Ecto neural progenitor cell (in vitro differentiated cells): ENCODE measurements around the gene SORD.
"Not testable (repeated sequence)": the region's sequence is repeated elsewhere in the genome, so short reads cannot be mapped to it uniquely, and the experiment has no call there.

Experiments used
- DNase-seq: peaks from one replicate; pipeline ENCODE4 v3.0.0-alpha.2; 2018; ENCODE audit warnings: low spot score

The SORD gene

DNA sequence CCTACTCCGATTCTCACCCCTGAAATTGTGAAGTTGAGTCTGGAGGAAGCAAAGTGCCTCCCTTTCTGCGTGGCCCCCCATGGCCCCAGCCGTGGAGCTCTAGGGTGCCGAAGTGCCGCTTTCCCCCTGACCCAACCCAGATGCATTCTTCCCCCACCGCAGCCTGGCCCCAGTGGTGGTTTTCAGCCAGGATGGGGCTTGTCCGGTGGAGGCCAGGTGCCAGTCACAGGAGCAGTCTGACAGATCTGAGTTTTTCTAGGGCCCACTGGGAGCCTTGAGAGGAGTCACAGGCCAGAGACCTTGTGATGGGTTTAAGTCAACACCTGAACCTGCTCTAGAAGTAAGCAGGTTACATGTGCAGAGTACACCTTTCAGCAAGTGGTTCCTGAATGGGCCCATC, 39.3 kb downstream of the SORD start:
- DNase-seq, result not testable (repeated sequence)

DNA sequence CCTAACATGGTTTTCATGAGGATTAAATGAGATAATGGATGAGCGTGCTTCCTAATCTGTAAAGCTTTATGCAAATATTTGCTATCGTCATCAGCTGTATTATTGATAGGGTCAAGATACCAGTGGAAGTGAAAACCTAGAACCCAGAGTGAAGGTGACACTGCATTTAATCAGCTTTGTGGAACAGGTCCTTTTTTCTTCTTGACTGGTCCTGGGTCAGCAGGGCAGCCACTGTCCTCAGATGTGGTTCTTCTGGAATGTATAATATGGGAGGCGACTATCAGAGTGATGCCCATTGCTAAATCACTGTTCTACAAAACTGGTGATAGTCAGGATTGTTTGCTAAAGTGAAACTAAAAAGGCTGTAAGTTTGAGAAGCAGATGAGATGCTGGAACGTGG, 41.4 kb downstream of the SORD start:
- no peak for DNase-seq

DNA sequence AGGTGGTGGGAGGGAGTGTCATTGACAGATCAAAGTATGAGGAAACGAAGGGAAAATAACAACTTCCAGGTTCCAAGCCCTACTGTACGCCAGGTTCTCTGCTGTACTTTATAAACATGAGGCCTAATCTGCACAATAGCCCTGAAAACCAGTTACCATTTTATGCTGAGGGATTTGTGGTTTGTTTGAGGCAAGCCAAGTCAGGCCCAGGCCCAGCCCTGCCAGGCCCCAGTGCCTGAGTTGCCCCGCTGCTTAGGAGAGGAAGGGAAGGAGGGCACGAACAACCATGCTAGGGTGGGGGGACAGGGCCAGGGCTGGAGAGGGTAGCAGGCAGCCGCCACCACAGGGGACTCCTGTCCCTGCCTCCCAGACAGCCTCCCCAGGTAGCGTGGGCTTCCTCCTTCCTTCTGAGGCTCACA, 47.0 kb downstream of the SORD start:
- not testable (repeated sequence) for DNase-seq

DNA sequence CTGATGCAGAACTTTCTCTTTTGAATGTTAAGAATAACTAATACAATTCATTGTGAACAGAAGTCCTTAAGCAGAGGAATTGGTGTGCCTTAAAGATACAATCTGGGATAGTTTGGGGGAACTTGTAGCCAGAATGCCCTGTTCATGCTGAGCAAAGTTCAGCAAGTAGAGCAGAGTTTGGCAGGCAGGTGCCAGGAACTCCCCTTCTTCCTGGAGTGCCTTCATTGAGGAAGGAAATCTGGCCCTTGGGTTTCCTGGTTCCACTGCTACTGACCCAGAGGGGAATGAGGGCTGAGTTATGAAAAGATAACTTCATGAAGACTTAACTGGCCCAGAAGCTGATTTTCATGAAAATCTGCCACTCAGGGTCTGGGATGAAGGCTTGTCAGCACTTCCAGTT, 50.6 kb downstream of the SORD start:
- not testable (repeated sequence) for DNase-seq

DNA sequence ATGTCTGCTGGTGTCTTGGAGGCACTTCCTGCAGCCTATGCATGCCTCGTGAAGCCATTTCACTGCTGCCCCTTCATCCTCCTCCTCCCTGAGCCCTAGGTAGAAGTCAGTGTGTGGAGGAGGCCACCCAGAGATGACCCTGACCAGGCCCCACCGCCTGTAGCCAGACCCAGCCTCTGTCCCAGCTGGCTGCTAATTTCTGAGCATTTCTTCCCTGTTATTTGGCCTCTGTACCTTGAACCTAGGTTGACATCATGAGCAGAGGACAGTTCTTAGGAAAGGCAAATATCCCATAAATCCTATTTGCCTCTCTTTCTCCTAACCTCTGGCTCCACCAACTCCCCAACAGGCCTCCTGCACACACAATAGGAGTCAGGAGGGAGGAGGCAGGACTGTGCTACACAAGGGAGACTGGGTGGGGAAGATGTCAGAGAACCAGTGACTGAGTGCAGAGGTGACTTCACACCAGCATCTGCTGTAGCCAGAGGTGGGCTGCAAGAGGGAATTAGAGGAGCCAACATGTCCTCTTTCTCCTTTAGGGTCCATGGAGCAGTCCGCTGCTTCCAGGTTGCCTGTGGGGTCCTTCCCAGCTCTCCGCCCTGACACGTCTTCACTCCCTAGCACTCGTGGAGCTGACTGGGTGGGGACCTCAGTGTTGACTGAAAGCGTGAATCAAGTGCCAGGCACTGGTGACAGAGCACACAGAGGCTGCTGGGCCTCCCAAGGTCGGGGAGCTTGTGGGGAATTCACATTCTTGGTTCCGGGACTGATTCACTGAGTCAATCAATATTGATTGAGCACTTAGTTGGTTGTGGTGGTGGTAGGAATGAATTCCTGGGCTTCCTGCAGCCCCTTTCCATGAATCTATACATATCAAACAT, 52.7 kb downstream of the SORD start:
- DNase-seq, result not testable (repeated sequence)

DNA sequence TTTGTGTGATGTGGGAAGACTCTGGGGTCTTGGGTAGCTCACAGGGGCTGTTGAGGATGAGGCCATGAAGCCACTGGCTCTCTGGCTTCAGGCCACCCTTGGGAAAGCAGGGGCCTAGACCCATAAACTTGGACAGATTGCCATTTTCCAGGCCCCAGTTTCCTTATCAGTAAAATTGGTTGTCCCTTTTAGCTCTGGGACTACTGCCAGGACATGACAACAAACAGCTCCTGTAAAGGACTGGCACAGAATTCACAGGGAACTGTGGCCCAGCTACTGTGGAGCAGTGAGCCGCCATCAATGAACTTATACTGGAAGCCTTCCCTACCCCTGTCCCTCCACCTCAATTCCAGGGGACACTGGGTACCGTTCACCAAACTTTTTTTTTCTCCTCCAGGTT, 54.4 kb downstream of the SORD start:
- DNase-seq, result not testable (repeated sequence)

DNA sequence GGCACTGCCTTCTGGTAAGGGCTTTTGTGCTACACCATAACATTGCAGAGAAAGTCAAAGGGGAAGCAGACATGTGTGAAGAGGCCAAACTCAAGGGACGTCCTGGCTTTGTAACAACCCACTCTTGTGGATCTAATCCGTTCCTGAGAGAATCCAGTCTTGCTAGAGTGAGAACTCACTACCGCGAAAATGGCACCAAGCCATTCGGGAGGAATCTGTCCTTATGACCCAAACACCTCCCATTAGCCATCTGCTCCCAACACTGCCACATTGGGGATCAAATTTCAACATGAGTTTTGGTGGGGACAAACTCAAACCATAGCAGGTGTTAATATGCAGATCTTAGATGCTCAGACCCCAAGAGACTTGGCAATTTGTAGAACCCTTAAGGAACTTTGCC, 56.2 kb downstream of the SORD start:
- not testable (repeated sequence) for DNase-seq

DNA sequence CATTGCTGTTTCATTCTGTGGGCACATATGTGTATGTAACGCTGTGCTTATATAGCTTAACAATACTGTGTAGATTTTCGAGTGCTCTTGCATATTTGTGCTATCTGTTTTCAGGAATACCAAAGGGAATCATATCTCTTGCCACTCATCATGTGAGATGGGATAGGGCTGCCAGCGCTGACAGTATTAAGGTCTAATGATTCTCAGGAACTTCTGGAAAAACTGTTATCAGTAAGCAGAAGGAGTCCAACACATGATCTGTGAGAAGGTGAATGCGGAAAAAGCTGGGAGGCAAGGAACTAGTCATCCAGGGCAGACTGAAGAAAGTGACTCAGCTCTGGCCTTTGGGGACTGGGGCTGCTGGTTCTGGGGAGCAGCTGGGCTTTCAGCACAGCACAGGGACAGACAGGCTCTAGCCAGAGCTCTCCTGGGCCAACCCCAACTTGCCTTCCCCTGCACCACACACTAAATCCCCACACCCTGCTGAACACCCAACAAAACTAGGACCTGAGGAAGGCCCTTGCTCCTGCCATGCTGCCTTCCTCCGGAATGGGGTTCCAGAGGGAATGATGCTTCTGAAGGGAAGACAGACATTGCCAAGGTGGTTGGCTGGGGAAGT, 56.7 kb downstream of the SORD start:
- DNase-seq, result not testable (repeated sequence)

DNA sequence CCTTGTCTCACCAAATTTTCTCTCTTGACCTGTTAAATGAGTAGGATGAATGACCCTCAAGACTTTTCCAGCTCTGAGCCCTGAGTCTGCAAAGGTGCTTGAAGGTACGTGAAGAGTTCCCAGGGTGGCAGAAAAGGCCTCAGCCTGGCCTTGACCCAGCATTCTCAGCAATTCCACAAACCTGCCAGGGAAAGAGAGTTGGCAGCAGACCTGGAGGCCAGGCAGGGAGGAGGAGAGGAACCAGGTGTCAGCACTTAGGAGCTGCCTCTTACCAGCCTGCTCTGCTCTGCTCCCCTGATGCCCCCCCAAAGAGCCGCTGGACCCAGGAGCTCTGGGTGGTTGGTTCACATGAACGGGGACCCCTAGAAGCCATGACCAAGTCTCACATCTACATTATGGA, 57.6 kb downstream of the SORD start:
- DNase-seq, result not testable (repeated sequence)

DNA sequence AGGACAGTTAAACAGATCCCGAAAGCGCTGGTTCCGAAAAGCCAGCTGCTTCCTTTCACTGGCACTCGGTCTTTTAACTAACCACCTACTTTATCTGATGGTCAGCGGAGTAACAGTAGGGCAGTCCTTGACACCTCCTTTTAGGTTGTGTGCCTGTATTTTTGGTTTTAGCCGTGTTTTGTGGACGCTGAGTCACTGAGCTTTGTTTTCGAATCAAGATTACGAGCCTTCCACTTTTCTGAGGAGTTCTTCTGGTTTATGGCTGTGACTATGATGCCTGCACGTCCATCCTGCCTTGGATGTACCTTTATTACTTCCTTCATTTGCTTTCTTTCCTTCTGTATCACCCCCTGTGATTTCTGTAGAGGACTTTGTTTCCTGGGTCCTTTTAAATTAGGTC, 59.4 kb downstream of the SORD start:
- DNase-seq, result not testable (repeated sequence)

DNA sequence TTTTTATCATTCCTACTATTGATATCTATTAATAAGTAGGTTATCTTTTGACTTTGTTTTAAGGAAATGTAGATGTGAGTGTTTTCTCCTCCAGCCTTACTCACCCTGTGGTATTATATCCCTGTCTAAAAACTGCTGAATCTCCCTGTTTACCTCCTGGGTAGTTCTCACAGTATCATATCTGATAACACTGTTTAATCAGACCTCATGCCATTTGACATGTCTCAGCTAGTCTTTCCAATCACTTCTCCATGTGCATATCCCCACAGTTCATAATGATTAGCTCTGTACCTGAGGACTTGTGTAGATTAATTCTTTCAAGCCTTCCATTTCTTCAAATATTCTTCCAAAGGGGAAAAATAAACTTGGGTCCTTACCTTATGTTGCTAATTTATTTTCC, 60.2 kb downstream of the SORD start:
- DNase-seq, result no peak

DNA sequence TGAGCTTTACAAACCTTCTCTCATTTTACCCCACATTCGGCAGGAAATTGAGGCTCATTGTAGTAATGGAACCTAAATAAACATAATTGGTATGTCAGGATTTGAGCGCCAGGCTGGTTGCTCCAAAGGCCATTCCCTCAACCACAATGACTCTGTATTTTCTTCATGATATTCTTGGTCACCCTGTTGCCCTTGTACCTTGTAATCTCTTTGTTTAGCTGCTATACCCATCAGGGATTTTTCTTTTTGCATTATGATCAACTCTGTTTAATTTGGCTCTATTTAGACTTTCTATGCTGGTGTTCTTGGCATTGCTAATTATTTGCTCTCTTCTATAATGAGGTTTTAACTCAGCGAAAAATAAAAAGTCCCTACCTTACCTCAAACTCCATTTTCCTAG, 61.2 kb downstream of the SORD start:
- DNase-seq, result no peak

DNA sequence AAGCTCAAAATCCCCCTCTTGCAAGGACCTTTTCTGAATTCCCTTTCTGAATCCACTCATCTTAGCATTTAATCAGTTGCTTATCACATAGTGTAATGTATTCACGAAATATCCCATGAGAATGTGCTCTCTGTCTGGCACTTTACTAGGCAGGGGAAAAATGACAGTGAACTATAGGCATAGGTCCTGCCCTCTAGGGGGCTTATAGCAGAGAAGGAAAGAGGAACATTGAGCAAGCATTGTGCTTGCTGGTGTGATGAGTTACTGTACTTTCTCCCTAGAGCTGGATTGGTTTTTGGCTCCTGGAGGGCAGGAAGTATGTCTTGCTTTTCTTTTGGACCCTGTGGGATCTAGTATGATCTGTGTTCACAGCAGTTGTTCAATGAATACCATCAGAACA, 64.5 kb downstream of the SORD start:
- no peak for DNase-seq

DNA sequence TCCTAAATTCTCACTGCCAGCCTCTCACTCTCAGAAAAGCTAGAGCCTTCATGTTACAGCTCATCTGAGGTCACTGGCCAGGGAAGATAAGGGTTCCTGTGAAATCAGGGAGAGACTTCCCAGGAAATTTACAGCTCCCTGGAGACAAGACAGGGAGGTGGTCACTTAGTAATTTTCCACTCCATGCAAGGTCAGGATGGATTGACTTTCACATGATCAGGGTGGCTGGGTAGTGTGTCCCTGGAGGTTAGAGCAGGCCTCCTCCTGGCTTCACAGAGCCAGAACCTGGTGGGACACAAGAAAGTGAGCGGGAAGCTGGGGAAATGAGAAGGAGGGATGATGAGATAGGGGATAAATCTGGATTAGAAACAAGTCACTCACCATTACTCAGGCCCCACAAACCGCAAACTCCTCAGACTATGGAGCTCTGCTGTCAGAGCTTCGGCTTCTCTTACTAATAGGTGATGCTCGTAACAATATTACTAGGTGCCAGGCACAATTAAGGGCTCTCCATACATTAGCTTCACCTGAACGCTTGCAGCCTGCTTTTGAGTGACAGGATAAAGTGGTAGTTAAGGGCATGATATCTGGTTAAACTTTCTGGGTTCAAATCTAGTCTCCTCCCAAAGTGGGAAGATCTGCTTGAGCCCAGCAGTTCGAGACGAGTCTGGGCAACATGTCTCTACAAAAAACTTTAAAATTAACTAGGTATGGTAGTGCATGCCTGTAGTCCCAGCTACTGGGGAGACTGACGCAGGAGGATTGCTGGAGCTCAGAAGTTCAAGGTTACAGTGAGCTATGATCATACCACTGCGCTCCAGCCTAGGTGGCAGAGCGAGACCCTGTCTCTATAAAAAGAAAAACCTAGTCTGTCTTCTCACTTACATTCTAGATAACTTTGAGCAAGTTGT, 66.1 kb downstream of the SORD start:
- DNase-seq, result no peak

DNA sequence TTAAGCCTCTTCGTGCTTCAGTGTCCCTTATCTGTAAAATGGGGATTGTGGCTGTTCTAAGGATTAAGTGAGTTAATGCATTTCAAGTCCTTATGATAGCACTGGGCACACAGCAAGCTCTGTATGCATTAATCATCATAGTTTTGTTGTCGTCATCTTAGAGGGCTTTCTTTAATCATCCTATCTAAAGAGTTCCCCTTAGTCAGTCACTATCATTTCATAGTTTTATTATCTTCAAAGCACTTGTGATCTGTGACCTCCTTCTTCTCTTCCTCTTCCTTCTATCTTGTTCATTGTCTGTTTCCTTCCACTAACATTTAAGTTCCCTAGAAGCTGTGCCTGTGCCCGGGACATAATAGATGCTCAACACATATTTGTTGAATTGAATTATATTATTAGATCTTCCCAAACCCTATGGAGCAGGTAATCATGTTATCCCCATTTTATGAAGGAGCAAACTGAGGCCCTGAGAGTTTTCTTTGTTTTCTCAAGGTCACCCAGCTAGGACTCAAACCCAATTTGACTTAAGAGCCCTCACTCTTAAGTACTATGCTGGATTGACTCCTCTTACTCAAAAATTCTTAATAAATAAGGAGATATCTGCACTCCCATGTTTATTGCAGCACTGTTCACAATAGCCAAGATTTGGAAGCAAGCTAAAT, 66.8 kb downstream of the SORD start:
- DNase-seq, result no peak

DNA sequence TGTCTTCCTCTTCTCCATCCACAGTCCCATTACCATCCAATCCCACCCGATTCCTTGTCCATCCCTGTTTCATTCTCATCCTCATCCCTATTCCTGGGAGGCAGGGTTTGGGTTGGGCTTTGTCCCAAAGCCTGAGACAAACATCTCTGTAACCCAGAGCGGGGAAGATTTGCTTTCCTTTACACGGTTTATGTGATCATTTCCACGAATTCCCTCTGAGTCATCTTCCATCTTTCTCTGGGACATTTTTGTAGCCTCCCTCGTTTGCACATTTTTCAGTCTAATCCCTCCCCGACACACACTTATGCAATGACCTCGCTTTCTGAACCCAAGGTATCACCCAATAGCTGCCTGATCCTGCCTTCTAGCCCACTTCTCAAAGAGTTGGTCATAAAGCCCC, 68.2 kb downstream of the SORD start:
- no peak for DNase-seq

DNA sequence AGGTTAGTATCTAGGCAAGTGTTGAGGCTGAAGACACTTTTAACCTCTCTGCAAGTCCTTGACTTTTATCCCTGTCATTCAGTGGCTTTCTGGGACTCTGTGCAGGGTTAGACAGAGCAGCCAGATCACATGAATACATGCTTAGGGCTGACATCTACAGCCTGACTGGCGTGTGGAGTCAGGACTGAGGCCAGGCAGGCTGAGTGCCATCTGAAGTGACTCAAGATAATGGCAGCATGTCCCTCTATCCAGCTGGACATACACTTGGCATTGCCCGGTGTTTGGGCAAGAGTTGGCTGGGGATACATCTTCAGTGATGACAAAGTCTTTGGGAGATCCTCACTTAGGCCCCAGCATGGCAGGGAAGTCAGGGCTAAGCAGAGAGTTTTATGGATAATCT, 68.6 kb downstream of the SORD start:
- DNase-seq, result no peak

DNA sequence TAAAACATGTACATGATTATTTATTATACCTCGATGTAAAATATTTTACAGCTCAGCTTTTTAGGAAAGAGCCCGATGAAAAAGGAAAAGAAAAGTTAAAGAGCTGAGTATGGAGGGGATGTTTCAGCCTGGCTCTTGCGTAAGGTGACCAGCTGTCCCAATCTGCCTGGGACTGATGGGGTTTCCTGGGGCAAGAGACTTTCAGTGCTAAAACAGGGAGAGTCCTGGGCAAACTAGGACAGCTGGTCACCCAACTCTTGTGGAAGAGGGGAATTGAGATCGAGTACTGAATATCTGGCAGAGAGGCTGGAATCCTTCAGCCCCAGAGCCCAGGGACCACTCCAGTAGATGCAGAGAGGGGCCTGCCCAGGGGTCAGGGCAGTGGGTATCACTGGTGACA, 70.0 kb downstream of the SORD start:
- no peak for DNase-seq

DNA sequence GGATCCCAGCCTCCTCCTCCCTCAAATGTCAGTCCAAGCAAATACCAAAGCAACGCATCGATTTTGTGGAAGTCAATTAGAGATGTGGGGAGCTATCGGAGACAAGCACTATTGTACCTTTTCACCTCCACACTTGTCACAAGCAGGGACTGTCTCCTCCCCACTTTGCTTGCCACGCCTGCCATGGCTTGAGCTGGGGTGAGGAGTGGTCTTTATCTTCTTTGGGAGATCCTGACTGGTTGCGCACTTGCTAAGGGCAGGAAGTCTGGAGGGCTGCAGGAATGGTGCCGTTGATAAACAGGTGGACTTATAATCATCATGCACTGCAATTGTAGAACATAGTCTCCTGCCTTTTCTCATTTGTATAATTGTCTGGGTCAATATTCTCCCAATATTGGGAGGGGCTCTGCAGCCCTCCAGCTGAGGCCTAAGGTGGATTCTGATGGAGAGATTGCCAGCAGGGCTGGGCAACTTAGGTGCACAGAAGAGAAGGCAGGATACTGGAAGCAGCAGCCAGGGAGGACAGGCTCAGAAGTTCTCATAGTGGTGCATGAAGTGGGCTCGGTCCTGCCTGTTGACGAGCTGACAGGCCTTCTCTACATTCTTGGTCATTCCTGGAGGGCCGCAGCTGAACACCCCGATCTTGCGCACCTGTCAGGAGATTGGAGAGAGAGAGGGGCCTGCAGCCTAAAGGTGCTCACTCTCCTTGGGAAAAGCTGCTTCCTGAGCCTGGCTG, 70.8 kb downstream of the SORD start:
- no peak for DNase-seq

DNA sequence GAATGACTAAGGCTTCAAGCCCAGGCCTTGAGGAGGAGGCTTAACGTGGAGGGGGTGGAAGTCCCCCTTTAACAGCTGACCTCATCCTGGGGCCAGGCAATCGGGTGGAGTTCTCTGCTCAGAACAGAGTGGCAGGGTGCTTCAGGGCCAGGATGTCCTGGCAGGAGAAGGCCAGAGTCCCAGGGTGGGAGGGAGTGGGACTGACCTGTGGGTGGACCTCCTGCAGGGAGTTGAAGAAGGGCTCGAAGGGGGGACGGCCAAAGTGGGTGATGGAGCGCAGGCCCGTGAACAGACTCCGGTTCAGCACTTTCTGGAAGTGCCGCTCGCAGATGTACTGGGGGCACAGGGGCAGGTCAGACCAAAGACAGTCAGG, 71.3 kb downstream of the SORD start:
- no peak for DNase-seq

DNA sequence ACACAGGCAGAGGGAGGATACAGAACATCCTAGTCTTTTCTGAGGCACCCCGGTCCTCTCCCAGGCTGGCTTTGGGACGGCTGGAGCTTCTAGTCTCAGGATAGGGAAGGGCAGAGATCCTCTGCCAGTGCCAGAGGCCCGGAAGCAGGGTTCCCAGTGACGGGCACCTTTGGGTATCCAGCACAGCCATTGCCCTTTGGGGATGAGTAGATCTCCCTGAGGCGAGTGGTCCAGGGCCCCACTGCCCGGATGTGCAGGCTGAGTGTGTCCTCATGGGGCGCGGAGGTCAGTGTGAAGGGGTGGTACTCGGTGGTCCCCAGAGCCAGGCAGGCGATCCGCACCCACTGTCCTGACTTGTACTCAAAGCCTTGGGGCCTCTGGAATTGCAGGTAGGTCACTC, 72.7 kb downstream of the SORD start:
- no peak for DNase-seq
